ENCODE measurements around the gene MCTP2.

The MCTP2 gene, protein sequence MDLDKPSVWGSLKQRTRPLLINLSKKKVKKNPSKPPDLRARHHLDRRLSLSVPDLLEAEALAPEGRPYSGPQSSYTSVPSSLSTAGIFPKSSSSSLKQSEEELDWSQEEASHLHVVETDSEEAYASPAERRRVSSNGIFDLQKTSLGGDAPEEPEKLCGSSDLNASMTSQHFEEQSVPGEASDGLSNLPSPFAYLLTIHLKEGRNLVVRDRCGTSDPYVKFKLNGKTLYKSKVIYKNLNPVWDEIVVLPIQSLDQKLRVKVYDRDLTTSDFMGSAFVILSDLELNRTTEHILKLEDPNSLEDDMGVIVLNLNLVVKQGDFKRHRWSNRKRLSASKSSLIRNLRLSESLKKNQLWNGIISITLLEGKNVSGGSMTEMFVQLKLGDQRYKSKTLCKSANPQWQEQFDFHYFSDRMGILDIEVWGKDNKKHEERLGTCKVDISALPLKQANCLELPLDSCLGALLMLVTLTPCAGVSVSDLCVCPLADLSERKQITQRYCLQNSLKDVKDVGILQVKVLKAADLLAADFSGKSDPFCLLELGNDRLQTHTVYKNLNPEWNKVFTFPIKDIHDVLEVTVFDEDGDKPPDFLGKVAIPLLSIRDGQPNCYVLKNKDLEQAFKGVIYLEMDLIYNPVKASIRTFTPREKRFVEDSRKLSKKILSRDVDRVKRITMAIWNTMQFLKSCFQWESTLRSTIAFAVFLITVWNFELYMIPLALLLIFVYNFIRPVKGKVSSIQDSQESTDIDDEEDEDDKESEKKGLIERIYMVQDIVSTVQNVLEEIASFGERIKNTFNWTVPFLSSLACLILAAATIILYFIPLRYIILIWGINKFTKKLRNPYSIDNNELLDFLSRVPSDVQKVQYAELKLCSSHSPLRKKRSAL

DNA sequence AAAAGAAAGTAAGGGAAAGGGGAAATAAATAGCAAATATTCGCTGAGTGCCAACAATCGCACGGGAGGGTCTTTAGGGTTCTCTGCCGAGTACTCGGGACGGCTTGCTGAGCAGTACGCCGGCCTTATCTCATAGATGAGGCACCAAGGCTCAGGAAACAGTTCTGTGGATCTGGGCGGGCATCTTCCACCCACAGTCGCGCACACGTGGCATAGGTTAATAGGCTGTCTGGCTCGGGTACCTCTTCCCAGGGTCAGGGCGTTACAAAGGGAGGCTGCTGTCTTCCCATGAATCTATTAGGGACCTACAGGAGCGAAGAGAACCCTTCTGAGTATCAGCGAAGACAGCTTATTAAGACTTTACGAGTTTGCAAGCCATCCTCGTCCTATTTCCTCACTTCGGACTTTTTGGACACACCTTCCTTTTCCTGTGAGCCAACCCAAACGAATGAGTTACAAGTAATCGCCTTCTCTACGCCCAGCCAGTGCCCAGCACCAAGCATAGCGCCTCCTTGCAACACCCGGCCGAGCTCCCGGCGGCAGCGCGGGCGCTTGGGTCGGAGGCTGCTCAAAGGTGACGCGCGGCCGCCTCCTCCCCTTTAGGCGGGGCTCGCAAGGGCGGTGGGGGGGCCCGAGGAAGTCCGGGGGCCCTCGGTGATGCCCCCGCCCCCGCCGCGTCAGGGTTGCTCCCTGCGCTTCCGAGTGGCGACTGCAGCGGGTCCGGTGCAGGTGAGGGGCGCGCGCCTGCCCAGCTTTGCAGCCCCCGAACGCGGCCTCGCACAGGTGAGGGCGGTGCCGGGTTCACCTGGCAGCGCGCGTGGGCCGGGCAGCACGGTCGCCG lies at the start of gene MCTP2:
Gene MCTP2, plus strand, starts transcription at position 679 of the 840 bp plus-strand sequence. CDS start 66,705 bp downstream, outside the sequence.
- DNase-seq: peak; percentile 91

DNA sequence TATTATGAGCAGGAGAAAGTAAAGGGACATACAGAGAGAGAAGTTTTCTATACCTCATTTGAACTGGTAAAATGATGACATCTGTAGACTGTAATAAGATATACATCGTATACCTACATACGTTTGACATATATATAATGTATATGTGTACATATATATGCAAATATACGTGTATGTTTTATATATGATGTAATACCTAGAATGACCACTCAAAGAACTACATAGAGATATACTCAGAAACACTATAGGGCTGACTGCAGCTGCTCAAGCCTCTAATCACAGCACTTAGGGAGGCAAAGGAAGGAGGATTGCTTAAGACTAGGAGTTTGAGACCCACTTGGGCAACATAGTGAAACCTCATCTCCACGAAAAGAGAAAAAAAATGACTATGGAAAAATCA lies 48.5 kb upstream of the MCTP2 start:
- DNase-seq: no peak

DNA sequence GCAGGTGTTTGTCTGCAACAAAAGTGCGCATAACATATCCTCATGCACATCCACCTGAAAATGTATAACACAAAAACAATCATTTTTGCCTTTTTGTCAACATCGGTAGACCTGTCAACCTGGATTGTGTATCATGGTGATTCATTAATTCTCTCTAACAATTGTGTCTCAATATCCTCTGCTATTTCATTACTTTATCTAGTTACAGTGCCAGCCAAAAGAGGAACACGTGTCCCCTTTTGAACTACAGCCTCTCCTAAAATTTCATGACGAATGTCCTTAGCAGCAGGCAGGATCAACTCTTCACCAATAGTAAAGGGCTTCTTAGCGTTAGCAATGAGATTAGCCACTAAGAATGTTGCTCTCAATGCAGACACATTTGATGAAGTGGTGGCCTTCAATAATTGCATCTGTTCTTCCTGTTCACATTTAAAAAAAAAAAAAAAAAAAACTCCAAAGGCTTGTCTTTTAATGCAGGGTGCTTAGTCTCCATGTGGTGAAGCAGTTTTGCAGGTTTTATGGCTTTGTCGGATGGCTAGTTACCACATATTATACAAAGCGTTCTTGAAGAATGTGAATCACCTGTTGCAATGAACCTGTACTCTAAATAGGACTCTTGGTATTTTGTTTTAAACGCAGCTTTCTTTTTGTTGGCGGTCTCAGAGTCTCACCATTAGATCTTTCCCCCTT lies 45.7 kb upstream of the MCTP2 start:
- no peak for DNase-seq

DNA sequence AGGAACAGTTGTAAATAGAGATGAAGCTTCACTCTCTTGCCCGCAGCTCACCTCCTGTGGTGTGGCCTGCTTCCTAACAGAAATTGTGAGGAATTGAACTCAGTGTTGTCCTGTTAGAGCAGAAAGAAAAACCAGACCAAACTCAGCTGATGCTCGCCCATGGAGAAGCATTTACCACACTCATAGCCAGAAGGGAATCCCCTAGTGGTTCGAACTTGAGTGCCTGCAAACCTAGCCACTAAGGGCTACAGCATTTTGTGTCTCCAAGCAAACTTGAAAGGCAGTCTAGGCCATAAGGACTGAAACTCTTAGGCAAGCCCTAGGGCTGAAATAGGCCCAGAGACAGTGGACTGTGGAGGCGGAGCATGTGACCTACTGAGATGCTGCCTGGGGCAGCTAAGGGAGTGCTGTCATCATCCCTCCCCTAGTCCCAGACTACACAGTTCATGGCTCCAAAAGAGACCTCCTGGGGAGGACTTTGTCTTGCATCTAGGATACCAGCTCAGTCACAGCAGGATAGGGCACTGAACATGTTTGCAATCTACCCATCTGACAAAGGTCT lies 44.5 kb upstream of the MCTP2 start:
- peak; percentile 48 for DNase-seq

DNA sequence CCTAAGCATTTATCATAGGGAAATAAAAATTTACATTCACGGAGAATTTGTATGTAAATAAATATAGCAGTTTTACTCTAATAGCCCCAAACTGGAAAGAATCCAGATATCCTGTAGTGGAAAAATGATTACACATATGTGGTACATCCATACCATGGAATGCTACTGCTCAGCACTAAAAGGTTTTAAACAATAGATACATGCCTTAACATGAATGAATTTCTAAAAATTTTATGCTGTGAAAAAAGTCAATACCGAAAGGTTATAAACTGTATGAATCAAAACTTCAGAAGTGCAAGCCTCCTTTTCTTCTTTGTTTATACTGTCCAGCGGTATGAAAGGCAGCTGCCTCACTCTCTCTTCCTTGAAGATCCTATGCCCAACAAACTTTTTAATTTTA lies 37.5 kb upstream of the MCTP2 start:
- no peak for DNase-seq

DNA sequence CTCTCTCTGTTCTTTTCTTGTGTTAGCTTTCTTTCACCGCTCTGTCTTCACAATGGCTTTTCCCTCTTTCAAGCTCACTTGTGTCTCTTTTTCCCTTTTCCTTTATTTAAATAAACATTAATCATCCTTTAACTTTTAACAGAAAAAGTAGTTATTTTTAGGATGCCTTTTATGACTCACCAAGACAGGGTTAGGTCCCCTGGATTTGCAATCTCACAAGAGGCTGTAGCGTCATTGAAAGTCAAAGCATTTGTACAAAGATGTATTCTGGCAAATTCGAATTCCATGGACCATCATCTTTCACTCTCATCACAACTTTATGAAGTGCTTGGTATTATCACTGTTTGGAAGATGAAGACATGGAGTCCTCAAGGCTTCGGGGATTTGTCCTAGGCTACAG lies 34.8 kb upstream of the MCTP2 start:
- DNase-seq: no peak

DNA sequence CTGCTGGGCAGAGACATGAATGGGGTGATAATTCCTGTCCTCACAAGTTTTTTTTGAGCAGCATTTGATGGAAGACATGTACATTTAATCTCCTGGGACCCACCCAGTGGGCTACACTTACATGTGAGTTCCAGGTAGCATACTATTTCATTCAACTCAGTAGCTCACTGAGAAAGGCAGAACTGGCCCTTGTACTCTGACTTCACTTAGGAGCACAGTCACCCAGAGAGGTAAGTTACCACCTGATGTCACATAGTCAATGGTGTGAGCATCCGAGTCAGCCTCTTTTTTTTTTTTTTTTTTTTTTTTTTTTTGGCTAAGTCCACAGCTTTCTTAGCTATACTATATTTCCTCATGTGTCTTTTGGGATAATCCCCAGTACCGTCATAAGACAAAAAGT lies 32.7 kb upstream of the MCTP2 start:
- no peak for DNase-seq

DNA sequence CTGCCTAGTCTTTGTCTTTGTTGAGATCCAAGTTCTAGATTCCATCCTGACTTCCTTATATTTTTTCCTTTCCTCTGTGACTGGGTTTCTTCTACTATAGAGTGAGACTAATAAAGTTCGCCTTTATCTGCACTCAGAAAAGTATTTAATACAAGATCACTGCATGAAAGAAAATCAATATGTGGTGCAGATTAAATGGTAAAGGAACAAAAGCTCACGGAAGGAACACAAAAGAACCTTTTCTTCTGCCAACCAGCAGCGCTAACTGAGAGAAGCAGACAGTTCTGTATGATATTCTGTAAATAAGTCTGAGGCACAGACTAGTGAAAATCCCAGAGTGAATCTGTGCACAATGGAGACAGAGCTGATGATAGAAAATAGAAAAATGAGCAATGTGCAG lies 31.6 kb upstream of the MCTP2 start:
- no peak for DNase-seq

DNA sequence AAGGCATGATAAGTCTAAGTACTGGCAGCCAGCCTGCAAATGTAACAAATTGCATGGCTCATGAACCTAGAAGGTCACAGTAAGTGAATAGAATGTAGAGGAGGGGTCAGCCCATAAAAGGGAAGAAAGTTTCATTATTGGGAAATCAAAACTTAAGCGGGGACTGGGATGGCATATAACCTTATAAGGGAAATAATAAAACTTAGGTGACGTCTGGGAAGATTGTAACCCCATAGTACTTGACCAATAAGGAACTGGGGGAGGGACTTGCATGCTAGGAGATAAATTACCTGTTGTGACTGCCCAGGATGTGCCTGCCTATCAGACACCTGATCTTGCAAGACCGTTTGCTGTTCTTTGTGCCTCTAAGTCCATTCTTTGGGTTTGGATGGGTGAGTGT lies 28.1 kb upstream of the MCTP2 start:
- peak; percentile 54 for DNase-seq

DNA sequence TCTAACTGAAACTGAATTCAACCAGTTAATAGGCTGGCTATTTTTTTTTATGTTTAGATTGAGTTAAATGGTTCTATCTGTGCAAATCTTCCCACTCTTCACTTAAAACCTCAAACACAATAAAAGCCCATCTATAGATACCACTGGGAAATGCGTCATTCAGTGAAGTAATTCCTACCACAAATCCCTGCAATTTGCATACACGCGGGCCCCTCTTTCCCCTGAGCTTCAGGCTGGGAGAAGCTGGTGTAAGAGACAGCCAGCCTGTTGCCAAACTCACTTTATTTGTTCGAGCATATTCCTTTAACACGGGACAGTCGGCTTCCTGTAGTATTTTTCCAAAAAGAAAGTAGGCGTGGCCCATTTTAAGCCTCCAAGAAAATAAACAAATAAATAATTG lies 26.0 kb upstream of the MCTP2 start:
- peak; percentile 88 for DNase-seq

DNA sequence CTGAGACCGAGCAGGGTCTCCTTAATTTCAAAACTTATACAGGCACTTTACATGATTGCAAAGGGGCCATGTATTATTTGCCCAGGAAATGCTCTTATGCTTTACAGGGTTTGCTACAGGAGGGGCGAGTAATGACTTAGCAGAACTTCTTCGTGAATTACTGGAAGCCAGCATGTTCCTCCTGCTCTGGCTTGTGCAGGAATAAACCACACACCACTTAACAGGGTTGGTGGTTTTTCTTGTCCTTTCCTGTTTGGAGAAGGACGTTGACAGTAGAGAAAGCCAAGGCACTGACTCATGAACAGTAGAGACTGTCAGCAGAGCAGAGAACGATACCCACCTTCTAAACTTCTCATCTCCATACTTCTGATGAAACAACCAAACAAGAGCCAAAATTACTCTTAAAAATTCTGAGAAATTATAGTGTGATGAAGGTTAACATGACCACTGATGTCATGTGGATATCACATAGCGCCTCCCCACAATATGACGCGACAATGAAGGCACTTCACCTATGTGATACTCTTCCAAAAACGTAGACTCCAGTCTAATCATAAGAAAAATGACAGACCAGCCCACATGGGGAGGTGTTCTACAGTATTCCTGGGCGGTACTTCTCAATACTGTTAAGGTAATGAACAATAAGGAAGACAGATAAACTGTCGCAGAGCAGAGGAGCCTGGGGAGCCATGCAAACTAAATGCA lies 24.7 kb upstream of the MCTP2 start:
- DNase-seq: peak; percentile 91

DNA sequence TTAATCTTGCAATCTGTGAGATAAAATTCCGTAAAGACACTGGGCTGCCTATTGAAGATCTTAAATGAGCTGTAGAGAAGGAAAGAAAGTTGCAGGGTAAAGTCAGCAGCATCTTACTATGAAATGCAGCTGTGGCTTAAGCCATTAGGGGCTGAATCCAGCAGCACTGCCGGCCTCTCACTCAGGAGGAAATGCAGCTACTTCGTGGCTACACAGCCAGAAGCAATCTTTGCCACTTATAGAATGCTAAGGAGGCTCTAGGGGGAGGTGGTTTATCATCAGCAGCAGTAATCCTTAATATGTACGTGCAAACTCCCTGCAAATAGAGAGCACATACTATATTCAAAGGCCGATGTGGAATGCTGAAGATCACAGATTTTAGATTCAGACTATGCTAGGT lies 19.1 kb upstream of the MCTP2 start:
- DNase-seq: no peak

DNA sequence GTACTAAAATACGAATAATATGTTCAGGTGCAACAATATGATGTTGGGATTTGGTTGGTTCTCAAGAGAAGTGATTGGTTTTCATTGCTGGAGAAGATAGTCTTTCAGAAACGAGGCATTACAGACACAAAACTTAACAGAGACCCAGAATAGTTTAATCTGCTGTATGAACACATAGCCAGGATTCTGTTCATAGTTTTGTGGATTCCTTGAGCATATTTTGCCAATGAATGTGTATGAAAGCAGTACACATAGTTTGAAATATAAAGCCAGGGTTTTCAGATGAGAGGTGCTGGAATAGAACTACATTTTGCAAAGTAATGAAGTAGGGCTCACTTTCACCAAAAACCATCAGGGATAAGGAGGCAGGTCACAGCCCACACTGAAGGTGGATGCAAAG lies 5.7 kb upstream of the MCTP2 start:
- no peak for DNase-seq

DNA sequence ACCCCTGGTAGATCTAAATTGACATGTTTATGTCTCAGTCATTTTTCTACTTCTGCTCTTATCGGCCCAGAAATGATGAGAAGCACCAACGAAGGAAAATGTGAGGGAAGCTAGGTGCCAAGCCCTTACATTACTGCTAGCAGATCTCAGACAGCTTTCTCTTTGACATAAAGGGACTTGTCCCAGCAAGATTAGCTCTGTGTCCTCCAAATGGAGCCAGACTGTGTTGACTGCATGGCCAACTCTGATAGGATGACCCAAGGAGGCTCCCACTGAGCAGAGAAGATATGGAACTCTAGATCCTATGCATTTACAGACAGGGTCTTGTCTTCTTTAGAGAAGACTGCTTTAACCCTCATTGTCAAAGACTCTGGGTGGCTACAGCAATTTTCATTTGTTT lies 2.8 kb upstream of the MCTP2 start:
- no peak for DNase-seq

DNA sequence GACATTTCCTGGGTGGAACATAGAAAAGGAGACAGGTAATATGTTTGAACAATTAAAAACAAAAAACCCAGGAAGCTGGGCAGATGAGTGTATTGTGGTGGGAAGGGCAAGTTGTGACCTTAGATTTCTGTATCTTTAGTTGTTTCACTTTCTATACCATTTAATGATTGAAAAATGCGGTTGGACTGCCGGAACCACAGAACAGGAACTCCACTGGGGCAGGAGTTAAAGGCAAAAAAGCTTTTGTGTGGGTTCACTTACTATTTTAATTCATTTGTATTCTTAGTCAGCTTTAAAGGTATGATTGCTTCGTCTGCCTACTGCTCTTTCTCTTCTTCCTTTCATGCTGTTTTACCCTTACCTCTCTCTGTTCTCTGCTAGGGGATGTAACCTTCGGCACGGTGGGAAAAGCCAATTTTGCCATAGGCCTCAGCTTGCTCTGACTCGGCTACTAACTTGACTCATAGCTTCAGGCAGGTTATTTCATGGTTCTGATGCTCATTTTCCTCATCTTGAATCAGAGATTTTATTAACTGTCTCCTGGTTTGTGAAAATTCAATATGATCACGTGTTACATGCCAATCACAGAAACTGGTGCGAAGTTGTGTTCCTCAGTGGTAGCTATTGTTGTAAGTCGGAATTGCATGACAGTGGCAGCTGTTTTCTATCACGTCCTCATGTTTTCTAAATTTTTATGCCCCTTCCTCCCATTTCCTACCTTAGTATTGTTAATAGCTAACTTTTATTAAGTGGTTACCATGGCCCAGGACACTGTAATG lies 1.6 kb upstream of the MCTP2 start:
- DNase-seq: peak; percentile 79

DNA sequence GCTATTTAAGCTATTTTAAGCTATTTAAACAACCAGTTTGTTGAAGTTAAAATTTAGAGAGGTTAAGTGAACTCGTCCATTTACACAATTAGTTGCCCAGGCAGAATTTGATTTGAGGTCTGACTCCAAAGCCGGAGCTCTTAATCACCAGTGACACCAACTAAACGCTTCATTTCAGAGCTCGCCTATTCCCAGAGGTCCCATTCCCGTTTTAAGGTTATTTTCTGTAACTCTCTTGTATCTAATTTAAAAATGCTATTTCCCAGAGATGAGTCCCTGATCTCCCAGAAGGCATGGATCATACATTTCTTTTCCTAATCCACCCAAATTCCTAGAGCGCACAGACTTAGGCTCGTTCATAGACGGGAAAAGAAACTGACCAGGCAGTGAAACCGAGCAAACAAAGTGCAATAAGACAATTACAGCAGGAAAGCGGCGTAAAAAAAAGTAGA lies 904 bp upstream of the MCTP2 start:
- peak; percentile 59 for DNase-seq

DNA sequence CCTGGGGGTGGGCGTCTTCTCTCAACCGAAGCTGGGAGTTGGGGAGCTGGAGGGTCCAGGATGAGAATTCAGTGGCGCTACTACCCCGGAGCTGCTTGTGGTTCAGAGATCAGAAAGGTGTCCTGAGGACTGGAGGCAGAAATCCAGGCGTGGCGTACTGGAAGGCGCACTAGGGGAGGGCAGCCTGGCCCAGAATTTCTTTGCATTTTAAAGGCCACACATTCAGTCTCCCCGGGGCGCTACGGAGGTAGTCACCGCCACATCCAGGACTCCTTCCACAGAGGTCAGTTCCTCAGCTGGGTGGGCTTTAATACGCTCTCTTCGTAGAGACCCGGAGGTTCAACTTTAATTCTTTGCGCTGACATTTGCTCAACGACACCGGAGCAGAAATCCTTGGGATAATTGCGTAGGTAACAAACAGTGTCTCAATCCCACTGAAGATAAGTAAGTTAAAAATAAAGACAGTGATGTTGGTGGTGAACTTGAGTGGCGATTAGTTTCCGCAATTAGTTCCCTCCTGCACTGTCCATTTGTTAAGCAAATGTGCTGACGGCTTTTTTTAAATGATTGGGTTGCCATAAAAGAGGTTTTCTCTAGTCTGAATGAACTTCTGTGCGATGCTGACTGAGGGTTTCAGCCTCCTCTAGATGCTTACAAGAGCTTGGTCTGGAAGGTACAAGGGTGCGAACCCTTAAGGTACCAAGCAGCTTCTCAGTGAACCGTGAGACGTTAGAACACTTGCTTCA lies 535 bp downstream of the MCTP2 start:
- DNase-seq: no peak

DNA sequence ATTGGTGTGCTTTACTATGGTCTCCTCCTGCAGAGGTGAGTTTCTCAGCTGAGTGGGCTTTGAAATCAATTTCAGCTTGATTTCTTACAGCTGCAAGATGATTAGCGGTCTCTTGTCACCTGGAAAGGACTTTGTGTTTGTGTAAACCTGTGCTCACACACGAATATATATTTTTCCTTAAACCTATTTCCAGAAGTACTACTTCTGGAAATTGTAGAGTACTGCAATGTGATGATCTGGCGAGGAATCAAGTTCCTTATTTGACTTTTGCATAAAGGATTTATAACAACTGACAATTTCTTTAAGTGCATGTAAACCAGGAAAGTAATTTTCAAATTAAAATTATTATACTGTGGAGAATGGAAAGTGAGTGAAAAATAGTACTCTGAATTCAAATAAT lies 2.1 kb downstream of the MCTP2 start:
- DNase-seq: no peak

DNA sequence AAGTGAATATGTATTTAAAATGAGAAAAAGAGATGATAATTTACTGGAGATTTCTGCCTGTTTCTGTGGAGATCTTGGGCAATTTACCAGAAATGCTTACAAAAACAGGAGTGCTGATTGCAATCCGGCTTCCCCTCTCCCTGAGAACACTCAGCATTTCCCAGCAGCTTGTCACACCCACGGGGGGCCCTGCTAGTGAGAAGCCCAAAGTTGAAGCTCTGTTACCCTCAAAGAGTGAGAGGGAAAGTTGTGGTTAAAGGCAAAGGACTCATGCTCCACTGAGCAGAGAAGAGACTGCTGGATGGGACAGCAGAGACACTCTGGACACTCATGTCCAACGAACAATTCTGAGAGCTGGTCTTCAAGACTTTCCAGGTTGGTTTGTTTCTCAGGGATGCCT lies 2.9 kb downstream of the MCTP2 start:
- DNase-seq: peak; percentile 93

DNA sequence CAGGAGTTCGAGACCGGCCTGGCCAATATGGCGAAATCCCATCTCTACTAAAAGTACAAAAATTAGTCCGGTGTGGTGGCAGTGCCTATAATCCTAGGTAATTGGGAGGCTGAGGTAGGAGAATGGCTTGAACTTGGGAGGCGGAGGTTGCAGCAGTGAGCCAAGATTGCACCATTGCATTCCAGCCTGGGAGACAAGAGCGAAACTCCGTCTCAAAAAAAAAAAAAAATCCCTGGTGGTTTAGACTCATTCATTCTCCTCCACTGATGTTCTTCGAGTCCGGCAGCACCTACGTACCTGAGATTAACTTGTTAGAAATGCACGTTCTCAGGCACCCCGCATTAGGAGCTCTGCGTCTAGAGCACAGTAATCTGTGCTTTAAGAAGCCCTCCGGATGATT lies 3.7 kb downstream of the MCTP2 start:
- DNase-seq: no peak
